NCI-H2227 (cell line): Measurements from ENCODE around the gene RUFY4.
A peak's percentile ranks its signal among the peaks of the same experiment; 100 is the strongest.

Source experiments
- DNase-seq: peaks from one replicate; lab custom pipeline; 2025; ENCODE audit not compliant: unreplicated experiment; lab: John Stamatoyannopoulos, UW

RUFY4 gene

GRCh38 chr2:218068721-218069334 lies at the start of gene RUFY4:
Gene RUFY4 (plus strand): TSS chr2:218069253. CDS start chr2:218070606, 1,353 bp downstream.
- DNase-seq: peak; percentile 89

DNA sequence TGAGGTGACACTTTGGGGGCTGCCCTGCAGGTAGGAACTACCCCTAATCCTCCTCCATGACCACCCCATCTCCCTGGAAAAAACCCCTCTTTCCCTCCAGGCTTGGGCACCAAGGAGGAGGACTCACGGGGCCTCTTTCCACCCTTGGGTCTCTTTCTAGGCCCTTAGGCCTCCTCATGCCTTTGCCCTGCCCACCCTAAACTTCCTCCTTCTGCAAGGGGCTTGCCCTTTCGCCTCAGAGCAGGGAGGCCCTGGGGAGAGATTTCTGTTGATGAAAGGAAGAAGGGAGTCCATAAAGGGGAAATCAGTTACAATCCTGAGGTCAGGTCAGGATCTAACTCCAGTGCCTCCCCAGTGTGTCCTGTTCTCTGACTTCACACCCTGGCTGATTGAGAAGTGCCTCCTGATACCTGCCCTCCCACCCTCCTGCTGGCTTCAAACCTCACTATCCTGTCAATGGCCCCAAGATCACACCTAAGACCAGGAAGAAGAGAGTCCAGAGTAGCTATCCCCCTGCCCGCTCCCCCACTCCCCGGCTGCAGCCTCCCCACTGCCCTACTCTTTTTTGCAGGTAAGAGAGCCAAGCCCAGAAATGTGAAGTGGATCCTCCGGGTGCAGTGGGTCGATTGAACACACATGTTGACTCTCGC lies 49.5 kb upstream of the RUFY4 start:
- DNase-seq: no peak

DNA sequence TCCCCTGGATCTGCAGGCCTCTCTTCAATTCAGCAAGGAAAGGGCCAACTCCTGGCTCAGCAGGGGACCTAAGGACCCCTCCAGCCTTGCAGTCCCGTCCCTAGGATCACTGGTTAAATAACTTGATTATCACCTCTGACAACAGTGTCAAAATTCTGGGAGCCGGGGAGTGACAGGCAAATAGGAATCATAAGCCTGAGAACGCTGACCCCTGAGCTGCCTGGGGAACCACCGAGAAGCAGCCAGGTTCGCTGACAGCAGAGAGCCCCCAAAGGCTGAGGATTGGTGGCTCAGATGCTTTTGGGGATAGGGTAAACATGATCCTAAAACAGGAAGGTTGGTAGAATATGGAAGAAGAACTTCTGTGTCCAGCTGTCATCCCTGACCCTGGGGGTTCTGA lies 48.8 kb upstream of the RUFY4 start:
- no peak for DNase-seq

DNA sequence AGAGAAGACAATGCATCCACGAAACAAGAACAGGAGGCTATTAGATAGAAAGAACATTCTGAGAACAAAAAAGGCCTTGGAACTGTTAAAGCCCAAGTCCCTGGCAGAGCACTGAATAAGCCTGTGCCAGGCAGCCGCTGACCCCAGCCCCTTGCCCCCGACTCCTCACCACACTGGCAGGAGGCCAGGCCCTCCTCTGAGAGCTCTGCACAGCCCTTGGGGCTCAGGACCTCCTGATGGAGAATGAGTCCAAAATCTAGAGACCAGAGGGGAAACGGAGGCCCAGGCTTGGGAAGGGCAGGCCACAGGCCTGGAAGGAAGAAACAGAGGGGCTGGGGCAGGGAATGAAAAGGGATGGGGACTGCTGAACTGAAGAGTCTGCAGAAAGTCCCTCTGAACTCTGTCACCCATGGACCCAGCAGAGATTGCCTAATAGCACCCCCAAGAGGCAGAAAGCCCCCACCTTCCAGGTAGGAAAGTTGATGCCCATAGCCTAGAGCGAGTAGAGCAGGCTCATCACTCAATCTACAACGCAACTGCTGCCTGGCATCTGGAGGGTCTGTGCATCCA lies 48.0 kb upstream of the RUFY4 start:
- no peak for DNase-seq

DNA sequence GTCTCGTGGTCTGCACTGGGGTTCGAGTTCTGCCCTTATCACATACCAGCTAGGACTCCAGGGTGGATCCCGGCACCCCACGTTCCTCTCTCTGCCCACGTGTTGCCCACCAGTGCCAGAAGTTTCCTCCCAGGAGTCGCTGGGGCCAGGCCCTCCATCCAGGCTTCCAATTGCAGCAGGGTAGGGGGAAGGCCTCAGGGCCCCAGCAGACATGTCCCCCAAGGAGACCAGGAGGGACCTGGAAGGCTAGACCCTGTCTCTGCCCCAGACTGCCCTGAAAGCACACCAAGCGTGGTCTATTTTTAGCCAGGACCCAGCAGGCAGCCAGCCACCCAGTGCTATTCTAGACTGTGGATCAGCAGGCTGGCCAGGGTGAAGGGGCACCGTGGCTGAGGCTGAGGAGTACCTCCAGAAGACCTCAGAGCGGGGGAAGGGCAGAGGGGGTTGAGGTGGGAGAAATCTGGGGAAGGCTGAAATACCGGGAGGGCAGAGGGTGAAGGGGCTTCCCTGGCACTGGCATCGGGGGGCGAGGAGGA lies 47.4 kb upstream of the RUFY4 start:
- DNase-seq: no peak

DNA sequence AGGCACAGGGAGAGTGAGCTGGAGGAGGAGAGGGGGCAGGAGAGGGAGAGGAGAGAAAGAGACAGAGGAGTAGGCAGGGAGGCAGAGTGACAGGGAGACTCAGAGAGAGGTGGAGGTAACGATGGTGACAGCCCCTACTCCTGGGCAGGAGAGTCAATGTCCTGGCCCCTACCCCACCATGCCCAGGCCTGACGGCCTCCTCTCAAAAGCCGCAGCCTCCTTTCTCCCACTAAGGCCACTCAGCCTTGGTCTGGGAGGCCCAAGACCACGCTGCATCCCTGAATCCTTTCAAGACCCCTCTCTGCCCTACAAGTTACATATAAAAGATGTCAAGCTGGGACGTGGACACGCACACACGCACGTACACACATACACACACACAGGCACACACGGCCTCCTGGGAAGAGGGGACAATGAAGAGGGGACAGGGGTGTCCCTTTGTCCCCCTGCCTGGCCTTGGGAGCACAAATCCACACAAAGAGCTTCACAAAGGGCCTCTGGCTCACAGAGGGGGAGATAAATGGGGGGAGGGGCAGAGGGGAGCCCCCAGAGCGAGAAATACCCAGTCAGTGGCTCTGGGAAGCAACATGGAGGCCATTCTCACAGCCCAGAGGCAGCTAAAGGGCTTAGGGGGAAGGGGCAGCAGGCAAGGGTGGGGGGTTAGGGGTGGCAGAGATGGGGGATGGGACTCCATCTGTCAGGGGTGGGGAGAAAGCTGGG lies 46.8 kb upstream of the RUFY4 start:
- no peak for DNase-seq

DNA sequence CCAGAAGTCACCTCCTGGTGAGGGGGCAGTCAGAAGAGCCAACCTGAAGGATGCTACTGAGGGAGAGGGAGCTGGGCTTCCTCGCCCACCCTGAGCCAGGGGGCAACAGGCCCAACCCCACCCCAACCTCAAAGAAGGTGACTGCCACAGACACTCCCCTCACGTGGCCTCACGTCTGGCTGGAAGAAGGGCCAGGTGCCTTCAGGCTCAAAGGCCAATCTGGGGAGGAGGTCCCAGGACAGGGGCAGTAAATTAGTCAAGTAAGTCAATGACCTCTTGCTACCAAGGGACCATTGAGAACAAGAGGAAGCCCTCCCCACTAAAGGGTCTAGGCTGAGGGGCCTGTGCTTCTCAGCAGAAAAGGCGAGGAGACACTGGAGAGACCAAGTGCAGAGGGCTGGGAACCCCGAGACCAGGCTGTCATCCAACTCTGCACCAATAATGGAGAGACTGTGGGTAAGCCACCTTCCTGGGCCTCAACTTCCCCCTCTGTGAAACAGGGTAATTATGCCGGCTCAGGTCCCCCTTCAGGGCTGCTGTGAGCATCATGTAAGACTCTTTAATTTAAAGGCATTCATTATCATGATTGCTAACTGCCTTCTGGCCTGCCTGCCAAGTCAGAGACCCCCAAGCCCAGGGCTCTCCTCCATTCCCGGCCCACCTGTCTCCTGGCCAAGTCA lies 46.1 kb upstream of the RUFY4 start:
- no peak for DNase-seq

DNA sequence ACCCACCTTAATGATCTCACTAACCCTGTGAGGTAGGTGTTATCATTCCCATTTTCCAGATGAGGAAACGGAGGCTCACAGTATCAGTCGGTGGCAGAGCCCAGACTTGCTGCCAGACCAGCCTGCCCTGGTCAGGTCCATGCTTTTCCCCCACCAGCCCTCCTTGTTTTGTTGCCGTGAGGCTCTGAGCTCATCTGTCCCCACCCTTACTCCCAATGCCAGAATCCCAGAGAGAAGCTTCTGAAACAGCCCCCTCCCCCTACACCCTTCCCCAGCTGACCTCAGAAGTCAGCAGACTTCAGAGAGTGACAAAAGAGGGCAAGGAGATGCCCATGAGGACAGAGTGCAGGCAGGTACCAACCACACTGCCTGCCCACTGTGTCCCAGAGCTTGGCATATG lies 45.4 kb upstream of the RUFY4 start:
- DNase-seq: no peak

DNA sequence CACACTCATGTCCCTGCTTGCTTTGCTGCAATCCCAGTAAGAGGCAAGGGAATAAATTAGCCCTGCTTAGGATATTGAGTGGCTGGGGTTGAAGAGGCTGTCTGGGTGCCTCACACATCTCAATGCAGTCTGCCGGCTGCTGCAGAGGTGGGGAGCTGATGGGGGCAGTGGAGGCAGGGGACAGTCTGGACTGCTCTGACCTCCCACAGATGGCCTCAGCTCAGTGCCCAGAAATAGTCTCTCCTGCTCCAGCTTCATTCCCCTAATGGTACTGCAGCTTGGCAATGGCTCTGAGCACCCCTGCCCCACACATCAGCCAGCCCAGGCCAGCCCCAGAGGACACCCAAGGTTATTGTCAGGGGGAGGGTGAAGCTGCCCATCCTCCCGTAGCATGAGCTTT lies 44.7 kb upstream of the RUFY4 start:
- DNase-seq: no peak

DNA sequence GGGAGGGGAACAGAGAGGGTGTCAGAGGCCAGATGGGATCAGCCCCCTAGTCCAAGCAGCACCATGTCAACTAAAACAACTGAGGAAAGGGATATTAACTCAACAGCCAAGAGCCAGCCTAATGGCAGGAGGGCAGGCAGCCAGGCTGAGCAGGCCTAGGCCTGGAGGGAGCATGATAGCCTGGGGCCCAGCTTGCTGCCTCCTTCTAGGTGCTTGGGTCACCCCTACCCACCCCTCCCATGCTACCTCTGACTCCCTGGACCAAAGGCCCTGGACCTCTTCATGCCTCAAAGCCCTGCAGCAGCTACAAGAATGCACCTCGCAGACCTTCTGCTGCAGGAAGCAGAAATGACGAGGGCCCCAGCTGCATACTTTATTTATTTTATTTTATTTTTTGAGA lies 44.2 kb upstream of the RUFY4 start:
- no peak for DNase-seq

DNA sequence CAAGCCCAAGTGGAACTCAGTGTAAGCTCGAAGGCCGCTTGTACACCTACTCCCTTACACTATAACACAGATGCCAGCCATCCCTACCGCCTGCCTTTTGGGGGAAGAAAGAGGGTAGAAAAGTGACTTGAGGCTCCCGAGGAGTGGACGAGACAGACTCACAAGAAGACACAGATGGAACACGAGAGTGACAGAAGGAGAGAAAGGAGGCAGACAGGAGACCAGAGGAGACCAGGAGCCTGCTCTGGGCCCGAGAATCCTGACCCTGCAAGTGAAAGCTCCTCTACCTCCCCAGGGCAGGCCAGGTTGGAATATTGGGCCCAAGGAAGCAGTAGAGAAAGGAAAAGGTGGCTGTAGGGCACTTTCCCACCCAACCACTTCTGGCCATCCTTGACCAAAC lies 42.8 kb upstream of the RUFY4 start:
- DNase-seq: no peak

- DNase-seq: no peak
Measured at GRCh38 chr2:218026676-218027425, 42.2 kb upstream of the RUFY4 start.

DNA sequence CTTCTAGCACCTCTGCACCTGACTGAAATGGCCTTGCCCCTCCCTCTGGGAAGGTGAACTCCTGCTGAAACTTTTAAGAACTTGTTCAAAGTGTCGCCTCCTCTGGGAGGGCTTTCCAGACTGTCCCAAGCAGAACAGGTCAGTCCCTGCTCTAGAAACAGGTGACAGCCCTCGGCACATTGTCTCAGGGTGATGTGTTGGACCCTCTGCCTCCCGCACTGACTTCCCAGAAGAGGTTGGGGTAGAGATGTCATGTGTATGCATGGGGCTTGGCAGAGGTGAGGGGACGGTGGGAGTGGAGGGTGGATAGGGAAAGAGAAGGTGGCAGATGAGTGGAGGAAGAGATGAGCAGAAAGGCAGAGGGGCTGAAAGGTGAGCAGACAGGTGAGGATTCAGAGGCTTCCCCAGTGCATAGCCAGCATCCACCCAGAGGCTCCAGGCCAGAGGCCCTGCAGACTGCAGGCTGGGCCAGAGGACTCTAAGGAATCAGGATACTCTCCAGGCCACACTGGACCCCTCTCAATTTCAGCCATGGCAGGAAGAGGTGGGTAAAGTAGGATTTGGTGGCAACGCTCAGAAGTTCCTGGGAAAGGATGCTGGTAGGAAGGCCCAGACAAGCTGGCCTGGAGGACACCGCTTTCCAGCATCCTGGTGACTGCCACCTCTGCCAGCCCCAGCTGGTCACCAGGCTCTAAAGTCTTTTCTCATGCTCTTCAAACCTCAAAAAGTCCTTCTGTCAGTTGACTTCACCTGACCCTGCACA lies 41.4 kb upstream of the RUFY4 start:
- DNase-seq: no peak

- no peak for DNase-seq
Measured at GRCh38 chr2:218028189-218028495, 40.9 kb upstream of the RUFY4 start.

GRCh38 chr2:218028562-218029348 lies 40.3 kb upstream of the RUFY4 start:
- DNase-seq: no peak

GRCh38 chr2:218029366-218030360 lies 39.4 kb upstream of the RUFY4 start:
- DNase-seq: no peak

- DNase-seq: no peak
Measured at GRCh38 chr2:218030409-218031195, 38.5 kb upstream of the RUFY4 start.
